PC-3 (cell line): ENCODE data around the gene PRKAR2B.

Experiments
- CTCF ChIP-seq: fragments of 300-600 bp; sonication (generic); conservative IDR thresholded peaks from 2 replicates; pipeline ENCODE4 v1.5.1; 2017; ENCODE audit warnings: antibody characterized with exemption, low read depth, mild to moderate bottlenecking, low read length
- EZH2 ChIP-seq: fragments of 300-600 bp; sonication (generic); IDR thresholded peaks from one replicate; pipeline ENCODE4 v1.6.1; 2017; ENCODE audit warnings: antibody characterized with exemption, mild to moderate bottlenecking, low read length; ENCODE audit not compliant: unreplicated experiment

- TF ChIP-seq CTCF: no peak
- TF ChIP-seq EZH2: no peak
Observed at GRCh38 chr7:107186240-107186639, 141.7 kb downstream of the PRKAR2B start.
